Stomach smooth muscle (tissue), 2 donors: ENCODE results near the gene TMEM117.
"Not testable (repeated sequence)": the region's sequence is repeated elsewhere in the genome, so short reads cannot be mapped to it uniquely, and the experiment has no call there.

Source experiments
- H3K27ac ChIP-seq: one replicate; pipeline ENCODE4 v1.7.0; 2013; ENCODE audit warnings: mild to moderate bottlenecking, low read length, inconsistent platforms
- H3K27me3 ChIP-seq, 2 donors: one replicate each; pipeline ENCODE4 v1.7.0; 2013; ENCODE audit warnings: low read length in 2 of 2; ENCODE audit not compliant: insufficient read depth in 2 of 2, control insufficient read depth in 1 of 2
- H3K36me3 ChIP-seq, 2 donors: one replicate each; pipeline ENCODE4 v1.7.0; 2013; ENCODE audit warnings: low read length in 2 of 2; ENCODE audit not compliant: control insufficient read depth in 2 of 2, insufficient read depth in 2 of 2
- H3K4me1 ChIP-seq: one replicate; pipeline ENCODE4 v1.7.0; 2013; ENCODE audit warnings: low read length; ENCODE audit not compliant: control insufficient read depth, insufficient read depth
- H3K4me3 ChIP-seq, 2 donors: one replicate each; pipeline ENCODE4 v1.7.0; 2013; ENCODE audit warnings: low read length in 2 of 2
- H3K9ac ChIP-seq, 2 donors: one replicate each; pipeline ENCODE4 v1.7.0; 2013; ENCODE audit warnings: low read length in 2 of 2, mild to moderate bottlenecking in 1 of 2
- H3K9me3 ChIP-seq, 2 donors: one replicate each; pipeline ENCODE4 v1.7.0; 2013; ENCODE audit warnings: low read length in 2 of 2; ENCODE audit not compliant: control insufficient read depth in 2 of 2
- donor health status: healthy.
- donor health status: Pancreatic carcinoma.

Gene TMEM117

GRCh38 chr12:44193281-44193680, 357.4 kb downstream of the TMEM117 start:
- Histone ChIP-seq H3K27ac (no peak overlapping the region), H3K9ac (no peak overlapping the region), H3K4me1 (no peaks in the 10 kb centered on the region), H3K9me3 (no peaks in the 10 kb centered on the region), H3K27me3 (no peaks in the 10 kb centered on the region), H3K4me3 (no peak overlapping the region), H3K36me3 (no peaks in the 10 kb centered on the region)

GRCh38 chr12:44195719-44196118, 359.8 kb downstream of the TMEM117 start:
- H3K36me3 ChIP-seq, H3K27ac ChIP-seq, H3K9me3 ChIP-seq, H3K9ac ChIP-seq, H3K4me3 ChIP-seq, H3K4me1 ChIP-seq, H3K27me3 ChIP-seq: not testable (repeated sequence)

- no peak overlapping the region for H3K9ac ChIP-seq
- no peak overlapping the region for H3K27ac ChIP-seq
- H3K27me3 ChIP-seq, result no peaks in the 10 kb centered on the region
- no peaks in the 10 kb centered on the region for H3K36me3 ChIP-seq
- no peak overlapping the region for H3K4me3 ChIP-seq
- no peaks in the 10 kb centered on the region for H3K9me3 ChIP-seq
- H3K4me1 ChIP-seq, result no peaks in the 10 kb centered on the region
Measured at GRCh38 chr12:44206045-44206444, 370.2 kb downstream of the TMEM117 start.

GRCh38 chr12:44217146-44217883, 381.4 kb downstream of the TMEM117 start:
- Histone ChIP-seq H3K36me3 (no peaks in the 10 kb centered on the region), H3K4me1 (no peaks in the 10 kb centered on the region), H3K27ac (no peak overlapping the region), H3K9me3 (no peaks in the 10 kb centered on the region), H3K4me3 (no peak overlapping the region), H3K9ac (no peak overlapping the region), H3K27me3 (no peaks in the 10 kb centered on the region)

- Histone ChIP-seq H3K4me1 (no peaks in the 10 kb centered on the region), H3K27me3 (no peaks in the 10 kb centered on the region), H3K27ac (no peak overlapping the region), H3K9ac (no peak overlapping the region), H3K9me3 (no peaks in the 10 kb centered on the region), H3K4me3 (no peak overlapping the region), H3K36me3 (no peaks in the 10 kb centered on the region)
Measured at GRCh38 chr12:44223736-44224135, 387.9 kb downstream of the TMEM117 start.

GRCh38 chr12:44224399-44225148, 388.7 kb downstream of the TMEM117 start:
- H3K9ac ChIP-seq, result no peak overlapping the region
- no peaks in the 10 kb centered on the region for H3K4me1 ChIP-seq
- no peak overlapping the region for H3K4me3 ChIP-seq
- H3K27me3 ChIP-seq, result no peaks in the 10 kb centered on the region
- no peaks in the 10 kb centered on the region for H3K36me3 ChIP-seq
- no peaks in the 10 kb centered on the region for H3K9me3 ChIP-seq
- H3K27ac ChIP-seq, result no peak overlapping the region

GRCh38 chr12:44225149-44225510, 389.2 kb downstream of the TMEM117 start:
- Histone ChIP-seq H3K36me3 (no peaks in the 10 kb centered on the region), H3K27me3 (no peaks in the 10 kb centered on the region), H3K4me3 (no peak overlapping the region), H3K9me3 (no peaks in the 10 kb centered on the region), H3K4me1 (no peaks in the 10 kb centered on the region), H3K27ac (no peak overlapping the region), H3K9ac (no peak overlapping the region)

- Histone ChIP-seq H3K27me3 (no peaks in the 10 kb centered on the region), H3K4me1 (no peaks in the 10 kb centered on the region), H3K9me3 (no peaks in the 10 kb centered on the region), H3K9ac (no peak overlapping the region), H3K4me3 (no peak overlapping the region), H3K36me3 (no peaks in the 10 kb centered on the region), H3K27ac (no peak overlapping the region)
Measured at GRCh38 chr12:44227616-44228015, 391.7 kb downstream of the TMEM117 start.

GRCh38 chr12:44229846-44230245, 394.0 kb downstream of the TMEM117 start:
- Histone ChIP-seq H3K9ac (no peak overlapping the region), H3K36me3 (no peaks in the 10 kb centered on the region), H3K4me1 (no peaks in the 10 kb centered on the region), H3K27me3 (no peaks in the 10 kb centered on the region), H3K9me3 (no peaks in the 10 kb centered on the region), H3K4me3 (no peak overlapping the region), H3K27ac (no peak overlapping the region)

GRCh38 chr12:44235674-44236073, 399.8 kb downstream of the TMEM117 start:
- no peaks in the 10 kb centered on the region for H3K9me3 ChIP-seq
- no peak overlapping the region for H3K4me3 ChIP-seq
- no peaks in the 10 kb centered on the region for H3K27me3 ChIP-seq
- H3K36me3 ChIP-seq, result no peaks in the 10 kb centered on the region
- no peak overlapping the region for H3K9ac ChIP-seq
- no peaks in the 10 kb centered on the region for H3K4me1 ChIP-seq
- H3K27ac ChIP-seq, result no peak overlapping the region

- no peaks in the 10 kb centered on the region for H3K27me3 ChIP-seq
Measured at GRCh38 chr12:44240186-44240585, 404.3 kb downstream of the TMEM117 start.

More at GRCh38 chr12:44240186-44240585, 404.3 kb downstream of the TMEM117 start:
- Histone ChIP-seq H3K36me3 (no peaks in the 10 kb centered on the region), H3K9ac (no peak overlapping the region), H3K4me3 (no peak overlapping the region), H3K4me1 (no peaks in the 10 kb centered on the region), H3K9me3 (no peaks in the 10 kb centered on the region), H3K27ac (no peak overlapping the region)
